DOHH2 (cell line): ENCODE measurements around the gene TEX26.

Source experiments
- H3F3A ChIP-seq: fragments of 200-600 bp; sonication (generic), shearing (Covaris generic); 2 replicates; pipeline ENCODE4 v1.6.0; 2016; ENCODE audit warnings: antibody characterized with exemption, mild to moderate bottlenecking; ENCODE audit not compliant: control insufficient read depth, insufficient read depth
- H3K27ac ChIP-seq: fragments of 200-600 bp; sonication (generic); 2 replicates; pipeline ENCODE4 v1.5.1; 2014; ENCODE audit warnings: low read depth, mild to moderate bottlenecking, low read length, moderate library complexity
- H3K27me3 ChIP-seq: fragments of 200-600 bp; sonication (generic); 2 replicates; pipeline ENCODE4 v1.6.1; 2014; ENCODE audit warnings: mild to moderate bottlenecking, low read length, mixed read lengths; ENCODE audit not compliant: control insufficient read depth
- H3K36me3 ChIP-seq: fragments of 200-600 bp; sonication (generic); 2 replicates; pipeline ENCODE4 v1.6.1; 2014; ENCODE audit warnings: mild to moderate bottlenecking, low read length, moderate library complexity, mixed read lengths; ENCODE audit not compliant: control insufficient read depth
- H3K4me1 ChIP-seq: fragments of 200-600 bp; sonication (generic); 2 replicates; pipeline ENCODE4 v1.6.1; 2014; ENCODE audit warnings: mild to moderate bottlenecking, low read length, mixed read lengths; ENCODE audit not compliant: control insufficient read depth
- H3K4me2 ChIP-seq: fragments of 200-600 bp; sonication (generic); 2 replicates; pipeline ENCODE4 v1.6.0; 2014; ENCODE audit warnings: mild to moderate bottlenecking, low read length, moderate library complexity
- H3K4me3 ChIP-seq: fragments of 200-600 bp; sonication (generic); 2 replicates; pipeline ENCODE4 v1.5.1; 2014; ENCODE audit warnings: mild to moderate bottlenecking, low read length, mixed read lengths
- H3K79me2 ChIP-seq: fragments of 200-600 bp; sonication (generic); 2 replicates; pipeline ENCODE4 v1.6.1; 2014; ENCODE audit warnings: mild to moderate bottlenecking, low read length, mixed read lengths; ENCODE audit not compliant: control insufficient read depth
- H3K9me2 ChIP-seq: fragments of 200-600 bp; sonication (generic); replicated peaks from 2 replicates; pipeline ENCODE4 v1.6.1; 2014; ENCODE audit warnings: mild to moderate bottlenecking, low read length, mixed read lengths; ENCODE audit not compliant: control insufficient read depth
- H3K9me3 ChIP-seq: fragments of 200-600 bp; sonication (generic); 2 replicates; pipeline ENCODE4 v1.6.1; 2014; ENCODE audit warnings: antibody characterized with exemption, low read length, mixed read lengths; ENCODE audit not compliant: control insufficient read depth, insufficient read depth
- H4K20me1 ChIP-seq: fragments of 200-600 bp; sonication (generic); 2 replicates; pipeline ENCODE4 v1.6.0; 2014; ENCODE audit warnings: low read depth, mild to moderate bottlenecking, antibody characterized with exemption, low read length, moderate library complexity; ENCODE audit not compliant: control insufficient read depth, insufficient read depth
- EZH2phosphoT487 ChIP-seq: fragments of 200-600 bp; sonication (generic); IDR thresholded peaks from 2 replicates; pipeline ENCODE4 v1.6.1; 2017; ENCODE audit warnings: borderline replicate concordance, mild to moderate bottlenecking, antibody characterized with exemption, low read length, moderate library complexity, mixed read lengths
- TF ChIP-seq, protein P1 (sequence below): fragments of 200-600 bp; sonication (generic); IDR thresholded peaks from one replicate; pipeline ENCODE4 v1.5.1; 2014; ENCODE audit warnings: antibody characterized with exemption, mild to moderate bottlenecking, low read depth, low read length; ENCODE audit not compliant: poor library complexity, severe bottlenecking

The TEX26 gene

DNA sequence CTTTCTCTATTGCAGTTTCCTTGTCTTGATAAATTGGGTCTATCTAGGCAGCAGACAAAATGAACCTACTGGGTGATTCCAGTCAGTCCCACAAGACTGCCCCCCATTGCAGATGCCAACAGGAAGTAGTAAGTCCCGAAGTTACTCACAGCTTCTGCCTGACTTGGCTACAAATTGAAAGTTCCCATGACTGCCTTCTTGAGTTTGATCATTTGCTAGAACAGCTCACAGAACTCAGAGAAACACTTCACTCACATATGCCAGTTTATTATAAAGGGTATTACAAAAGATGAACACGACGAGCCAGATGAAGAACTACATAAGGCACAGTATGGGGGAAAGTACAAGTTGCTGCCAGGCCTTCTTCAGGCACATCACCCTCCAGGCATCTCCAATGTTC lies 50.0 kb downstream of the TEX26 start:
- Histone ChIP-seq H3K36me3 (no peaks in the 10 kb centered on the region), H3K4me2 (no peak overlapping the region), H3K9me3 (no peaks in the 10 kb centered on the region), H3K27me3 (peaks cover 34% of the 10 kb centered on the region), H3K79me2 (no peaks in the 10 kb centered on the region), H4K20me1 (no peaks in the 10 kb centered on the region), H3F3A (no peaks in the 10 kb centered on the region), H3K27ac (no peak overlapping the region), H3K4me3 (no peak overlapping the region), H3K4me1 (no peaks in the 10 kb centered on the region), H3K9me2 (no peaks in the 10 kb centered on the region)
- TF ChIP-seq, protein P1, sequence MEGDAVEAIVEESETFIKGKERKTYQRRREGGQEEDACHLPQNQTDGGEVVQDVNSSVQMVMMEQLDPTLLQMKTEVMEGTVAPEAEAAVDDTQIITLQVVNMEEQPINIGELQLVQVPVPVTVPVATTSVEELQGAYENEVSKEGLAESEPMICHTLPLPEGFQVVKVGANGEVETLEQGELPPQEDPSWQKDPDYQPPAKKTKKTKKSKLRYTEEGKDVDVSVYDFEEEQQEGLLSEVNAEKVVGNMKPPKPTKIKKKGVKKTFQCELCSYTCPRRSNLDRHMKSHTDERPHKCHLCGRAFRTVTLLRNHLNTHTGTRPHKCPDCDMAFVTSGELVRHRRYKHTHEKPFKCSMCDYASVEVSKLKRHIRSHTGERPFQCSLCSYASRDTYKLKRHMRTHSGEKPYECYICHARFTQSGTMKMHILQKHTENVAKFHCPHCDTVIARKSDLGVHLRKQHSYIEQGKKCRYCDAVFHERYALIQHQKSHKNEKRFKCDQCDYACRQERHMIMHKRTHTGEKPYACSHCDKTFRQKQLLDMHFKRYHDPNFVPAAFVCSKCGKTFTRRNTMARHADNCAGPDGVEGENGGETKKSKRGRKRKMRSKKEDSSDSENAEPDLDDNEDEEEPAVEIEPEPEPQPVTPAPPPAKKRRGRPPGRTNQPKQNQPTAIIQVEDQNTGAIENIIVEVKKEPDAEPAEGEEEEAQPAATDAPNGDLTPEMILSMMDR = no peak
- no peak for TF ChIP-seq EZH2phosphoT487

DNA sequence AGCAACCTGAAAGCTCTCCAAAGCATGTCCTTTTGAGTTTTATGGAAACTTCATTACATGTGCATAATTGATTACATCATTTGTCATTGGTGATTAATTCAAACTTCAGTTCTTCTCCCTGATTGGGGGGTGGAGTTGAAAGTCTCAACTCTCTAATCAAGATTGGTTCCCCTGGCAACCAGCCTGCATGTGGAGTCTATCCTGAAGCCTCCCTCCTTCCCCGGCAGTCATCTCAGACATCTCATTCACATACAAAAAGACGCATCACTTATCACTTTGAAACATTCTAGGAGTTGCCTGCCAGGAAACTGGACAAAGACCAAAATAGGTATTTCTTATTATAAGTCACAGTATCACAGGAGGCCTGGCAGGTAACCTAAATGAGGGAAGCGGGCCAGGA lies 50.5 kb downstream of the TEX26 start:
- no peaks in the 10 kb centered on the region for H3K9me3 ChIP-seq
- peaks cover 34% of the 10 kb centered on the region for H3K27me3 ChIP-seq
- H4K20me1 ChIP-seq = no peaks in the 10 kb centered on the region
- H3K79me2 ChIP-seq = no peaks in the 10 kb centered on the region
- H3K4me1 ChIP-seq = no peaks in the 10 kb centered on the region
- H3K27ac ChIP-seq = no peak overlapping the region
- H3K4me3 ChIP-seq = no peak overlapping the region
- H3K9me2 ChIP-seq = no peaks in the 10 kb centered on the region
- H3K36me3 ChIP-seq = no peaks in the 10 kb centered on the region
- TF ChIP-seq, protein P1 = no peak
- no peak for TF ChIP-seq EZH2phosphoT487
- H3F3A ChIP-seq = no peaks in the 10 kb centered on the region
- no peak overlapping the region for H3K4me2 ChIP-seq

- Histone ChIP-seq H3K4me2 (no peak overlapping the region), H4K20me1 (no peaks in the 10 kb centered on the region), H3K27me3 (peaks cover 34% of the 10 kb centered on the region), H3K79me2 (no peaks in the 10 kb centered on the region), H3K9me3 (no peaks in the 10 kb centered on the region), H3K36me3 (no peaks in the 10 kb centered on the region), H3F3A (no peaks in the 10 kb centered on the region), H3K9me2 (no peaks in the 10 kb centered on the region), H3K4me1 (no peaks in the 10 kb centered on the region), H3K27ac (no peak overlapping the region), H3K4me3 (no peak overlapping the region)
- TF ChIP-seq EZH2phosphoT487 = no peak
- TF ChIP-seq, protein P1 = no peak
These were observed 51.0 kb downstream of the TEX26 start for GRCh38 chr13:30983431-30983830.

GRCh38 chr13:30984620-30985019 lies 52.2 kb downstream of the TEX26 start:
- Histone ChIP-seq H3K4me2 (no peak overlapping the region), H3K27ac (no peak overlapping the region), H3K27me3 (peaks cover 32% of the 10 kb centered on the region), H3K79me2 (no peaks in the 10 kb centered on the region), H3K36me3 (no peaks in the 10 kb centered on the region), H3K9me3 (no peaks in the 10 kb centered on the region), H3F3A (no peaks in the 10 kb centered on the region), H3K9me2 (no peaks in the 10 kb centered on the region), H3K4me3 (no peak overlapping the region), H3K4me1 (no peaks in the 10 kb centered on the region), H4K20me1 (no peaks in the 10 kb centered on the region)
- TF ChIP-seq, protein P1 = no peak
- no peak for TF ChIP-seq EZH2phosphoT487
